ENCODE measurements around the gene KRT79. TPM values are rescaled to one million over a fixed set of nuclear protein-coding genes. Genes with fewer than 3 reads are reported as not detected.

Gene KRT79
- total and polyA plus RNA-seq, 8 donors = 0.09 TPM; not detected in 7

- Histone ChIP-seq H3K36me3 (no peaks in the 10 kb centered on the region), H3K27ac (no peak overlapping the region), H3K27me3 (no peaks in the 10 kb centered on the region), H3K9me3 (no peaks in the 10 kb centered on the region), H3K4me1 (no peaks in the 10 kb centered on the region), H3K4me3 (no peak overlapping the region)
- TF ChIP-seq CTCF (IDR thresholded peaks at IDR 0.05) = no peak
- DNase-seq (no peak), ATAC-seq (no peak), FAIRE-seq (no peak)
- intact Hi-C loops (cut with DNase I) = no loop called here
- WGBS, 2 donors = 43 to 50% methylated on average over 14 of the region's 14 CpGs
Measured at GRCh38 chr12:52838609-52839435, 4.7 kb upstream of the KRT79 start.

GRCh38 chr12:52837781-52838608 is 3.9 kb upstream of the KRT79 start:
- ATAC-seq = no peak

GRCh38 chr12:52837413-52837741 is 3.3 kb upstream of the KRT79 start:
- Histone ChIP-seq H3K27ac (no peak overlapping the region), H3K9me3 (no peaks in the 10 kb centered on the region), H3K4me1 (no peaks in the 10 kb centered on the region), H3K27me3 (no peaks in the 10 kb centered on the region), H3K4me3 (no peak overlapping the region), H3K36me3 (no peaks in the 10 kb centered on the region)
- ATAC-seq (peak in 2 of 4 donors; percentile 35 to 42), DNase-seq (no peak), FAIRE-seq (no peak)
- 59 to 67% methylated on average over 9 of the region's 9 CpGs for WGBS, 2 donors
- TF ChIP-seq CTCF (IDR thresholded peaks at IDR 0.05) = no peak
- intact Hi-C loops (cut with DNase I) = no loop called here

More at GRCh38 chr12:52837781-52838608, 3.9 kb upstream of the KRT79 start:
- 60 to 62% methylated on average over 6 of the region's 6 CpGs for WGBS, 2 donors
- intact Hi-C loops (cut with DNase I) = no loop called here
- no peak overlapping the region for H3K4me3 ChIP-seq
- no peak overlapping the region for H3K27ac ChIP-seq
- H3K4me1 ChIP-seq = no peaks in the 10 kb centered on the region
- no peaks in the 10 kb centered on the region for H3K9me3 ChIP-seq
- no peaks in the 10 kb centered on the region for H3K36me3 ChIP-seq
- TF ChIP-seq CTCF (IDR thresholded peaks at IDR 0.05) = no peak
- FAIRE-seq (no peak), DNase-seq (no peak)
- H3K27me3 ChIP-seq = no peaks in the 10 kb centered on the region

GRCh38 chr12:52836491-52837412 is 2.6 kb upstream of the KRT79 start:
- H3K4me1 ChIP-seq = no peaks in the 10 kb centered on the region
- WGBS, 2 donors = 82 to 85% methylated on average over 9 of the region's 9 CpGs
- ATAC-seq = no peak
- no peaks in the 10 kb centered on the region for H3K36me3 ChIP-seq
- no peak for TF ChIP-seq CTCF (IDR thresholded peaks at IDR 0.05)
- no peak overlapping the region for H3K27ac ChIP-seq
- H3K9me3 ChIP-seq = no peaks in the 10 kb centered on the region
- no peak overlapping the region for H3K4me3 ChIP-seq
- intact Hi-C loops (cut with DNase I) = no loop called here
- FAIRE-seq = no peak
- DNase-seq = no peak
- H3K27me3 ChIP-seq = no peaks in the 10 kb centered on the region

Measured in pancreas (tissue), 10 donors.